SK-N-SH treated with all-trans-retinoic acid at 6 μM for 48 hours (cell line): ENCODE results near the gene GPR161.

Experiments
- ATAC-seq: fragments of 200-7000 bp; cut with Tn5 transposase; 3 replicates; pipeline ENCODE4 v1.9.1; 2020; ENCODE audit warnings: mild to moderate bottlenecking, moderate library complexity
- ARNTL ChIP-seq: fragments of 450-650 bp; formaldehyde crosslinking; IDR thresholded peaks from 2 replicates; pipeline ENCODE4 v1.5.0; 2020; ENCODE audit warnings: low read depth, mild to moderate bottlenecking, moderate library complexity, borderline replicate concordance
- BACH2 ChIP-seq: fragments of 250-450 bp; sonication (Bioruptor Pico); IDR thresholded peaks from 2 replicates; pipeline ENCODE4 v1.9.0; 2021; ENCODE audit warnings: mild to moderate bottlenecking, borderline replicate concordance
- CSDC2 ChIP-seq: fragments of 250-450 bp; sonication (Bioruptor Pico); IDR thresholded peaks from 2 replicates; pipeline ENCODE4 v1.5.0; 2020; ENCODE audit warnings: mild to moderate bottlenecking, moderate library complexity
- ESRRG ChIP-seq: fragments of 250-450 bp; sonication (Bioruptor Pico); IDR thresholded peaks from 2 replicates; pipeline ENCODE4 v1.6.1; 2021; ENCODE audit warnings: mild to moderate bottlenecking
- OSR1 ChIP-seq: fragments of 250-450 bp; sonication (Bioruptor Pico); IDR thresholded peaks from 2 replicates; pipeline ENCODE4 v1.8.0; 2022; ENCODE audit warnings: moderate library complexity, mild to moderate bottlenecking, inconsistent platforms
- PATZ1 ChIP-seq: fragments of 250-450 bp; sonication (Bioruptor Pico); IDR thresholded peaks from 2 replicates; pipeline ENCODE4 v1.8.0; 2020; ENCODE audit warnings: mild to moderate bottlenecking, moderate library complexity, borderline replicate concordance
- PPARA ChIP-seq: fragments of 250-450 bp; sonication (Bioruptor Pico); IDR thresholded peaks from 2 replicates; pipeline ENCODE4 v1.5.0; 2020; ENCODE audit warnings: mild to moderate bottlenecking, borderline replicate concordance
- RARB ChIP-seq: fragments of 250-450 bp; sonication (Bioruptor Pico); IDR thresholded peaks from 2 replicates; pipeline ENCODE4 v1.8.0; 2021; ENCODE audit warnings: mild to moderate bottlenecking, moderate library complexity
- SNAI2 ChIP-seq: fragments of 250-450 bp; sonication (Bioruptor Pico); IDR thresholded peaks from 2 replicates; pipeline ENCODE4 v1.5.0; 2020; ENCODE audit warnings: mild to moderate bottlenecking, moderate library complexity
- TCF4 ChIP-seq: fragments of 250-450 bp; sonication (Bioruptor Pico); IDR thresholded peaks from 2 replicates; pipeline ENCODE4 v1.8.0; 2021; ENCODE audit warnings: mild to moderate bottlenecking, moderate library complexity, borderline replicate concordance
- TOX ChIP-seq: fragments of 250-450 bp; sonication (Bioruptor Pico); IDR thresholded peaks from 2 replicates; pipeline ENCODE4 v1.8.0; 2021; ENCODE audit warnings: mild to moderate bottlenecking, moderate library complexity, borderline replicate concordance
- TSHZ2 ChIP-seq: fragments of 250-450 bp; sonication (Bioruptor Pico); IDR thresholded peaks from 2 replicates; pipeline ENCODE4 v1.5.0; 2020; ENCODE audit warnings: mild to moderate bottlenecking, moderate library complexity
- ZC3H10 ChIP-seq: fragments of 250-450 bp; sonication (Bioruptor Pico); IDR thresholded peaks from 2 replicates; pipeline ENCODE4 v1.5.1; 2021; ENCODE audit warnings: mild to moderate bottlenecking, moderate library complexity
- ZFP3 ChIP-seq: fragments of 250-450 bp; sonication (Bioruptor Pico); IDR thresholded peaks from 2 replicates; pipeline ENCODE4 v1.5.0; 2020; ENCODE audit warnings: mild to moderate bottlenecking, moderate library complexity
- ZFP30 ChIP-seq: fragments of 450-650 bp; formaldehyde crosslinking; IDR thresholded peaks from 2 replicates; pipeline ENCODE4 v1.5.0; 2022; ENCODE audit warnings: mild to moderate bottlenecking, moderate library complexity
- ZNF565 ChIP-seq: fragments of 450-650 bp; formaldehyde crosslinking; conservative IDR thresholded peaks from 2 replicates; pipeline ENCODE4 v1.5.0; 2020; ENCODE audit warnings: low read depth, mild to moderate bottlenecking, moderate library complexity
- ZNF70 ChIP-seq: fragments of 450-650 bp; formaldehyde crosslinking; IDR thresholded peaks from 2 replicates; pipeline ENCODE4 v1.5.0; 2020; ENCODE audit warnings: mild to moderate bottlenecking, moderate library complexity
- ZNF8 ChIP-seq: fragments of 450-650 bp; formaldehyde crosslinking; IDR thresholded peaks from 2 replicates; pipeline ENCODE4 v1.5.0; 2020; ENCODE audit warnings: mild to moderate bottlenecking, moderate library complexity
- TF ChIP-seq, protein P1 (sequence below): fragments of 250-450 bp; sonication (Bioruptor Pico); IDR thresholded peaks from 2 replicates; pipeline ENCODE4 v1.8.0; 2021; ENCODE audit warnings: low read depth, mild to moderate bottlenecking, moderate library complexity, borderline replicate concordance
- TF ChIP-seq, protein P2 (sequence below): fragments of 250-450 bp; sonication (Bioruptor Pico); IDR thresholded peaks from 2 replicates; pipeline ENCODE4 v1.5.1; 2020; ENCODE audit warnings: low read depth, mild to moderate bottlenecking, moderate library complexity

The GPR161 gene

DNA sequence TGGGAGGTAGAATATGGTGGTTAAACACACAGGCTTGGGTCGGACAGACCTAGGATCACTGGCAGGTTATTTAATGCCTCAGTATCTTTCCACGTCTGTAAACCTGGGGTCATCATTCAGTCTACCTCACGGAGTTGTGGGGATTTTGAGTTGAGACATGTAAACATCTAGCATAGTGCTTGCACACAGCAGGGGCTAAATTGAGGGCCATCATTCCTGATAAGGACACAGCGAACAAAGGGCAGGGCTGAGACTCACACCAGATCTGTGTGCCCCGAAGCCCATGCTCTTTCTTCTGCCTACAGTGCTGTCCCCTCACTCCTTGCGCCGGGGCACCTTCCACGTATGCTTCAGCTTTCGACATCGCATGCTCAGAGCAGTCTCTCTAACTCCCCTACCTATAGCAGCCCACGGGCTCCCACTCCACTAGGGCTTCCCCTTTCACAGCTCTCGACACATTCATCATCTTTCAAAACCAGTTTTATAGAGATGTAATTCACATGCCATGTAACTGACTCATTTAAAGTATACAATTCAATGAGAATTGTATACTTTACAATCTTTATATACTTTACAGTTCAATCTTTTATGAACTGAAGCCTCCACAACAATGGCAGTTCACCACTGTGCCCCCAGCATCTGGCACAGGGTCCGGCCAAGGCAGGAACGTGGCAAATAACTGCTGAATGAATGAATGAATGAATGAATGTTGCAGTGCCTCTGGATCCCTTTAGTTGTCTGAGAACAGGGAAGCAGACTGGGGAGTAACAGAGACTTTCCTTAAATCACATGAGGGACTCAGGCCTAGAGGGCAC lies 48.0 kb downstream of the GPR161 start:
- no peak for ATAC-seq
- TF ChIP-seq CSDC2 (CRISPR knock-in tag) (no peak), BACH2 (CRISPR knock-in tag) (no peak), TCF4 (no peak), RARB (no peak), TOX (no peak), ZNF70 (CRISPR knock-in tag) (no peak), TSHZ2 (CRISPR knock-in tag) (no peak), OSR1 (CRISPR knock-in tag) (no peak), ARNTL (CRISPR knock-in tag) (no peak), ZFP3 (CRISPR knock-in tag) (no peak), ZC3H10 (CRISPR knock-in tag) (no peak), PPARA (CRISPR knock-in tag) (no peak), ZNF8 (CRISPR knock-in tag) (no peak)
- TF ChIP-seq, protein P1, sequence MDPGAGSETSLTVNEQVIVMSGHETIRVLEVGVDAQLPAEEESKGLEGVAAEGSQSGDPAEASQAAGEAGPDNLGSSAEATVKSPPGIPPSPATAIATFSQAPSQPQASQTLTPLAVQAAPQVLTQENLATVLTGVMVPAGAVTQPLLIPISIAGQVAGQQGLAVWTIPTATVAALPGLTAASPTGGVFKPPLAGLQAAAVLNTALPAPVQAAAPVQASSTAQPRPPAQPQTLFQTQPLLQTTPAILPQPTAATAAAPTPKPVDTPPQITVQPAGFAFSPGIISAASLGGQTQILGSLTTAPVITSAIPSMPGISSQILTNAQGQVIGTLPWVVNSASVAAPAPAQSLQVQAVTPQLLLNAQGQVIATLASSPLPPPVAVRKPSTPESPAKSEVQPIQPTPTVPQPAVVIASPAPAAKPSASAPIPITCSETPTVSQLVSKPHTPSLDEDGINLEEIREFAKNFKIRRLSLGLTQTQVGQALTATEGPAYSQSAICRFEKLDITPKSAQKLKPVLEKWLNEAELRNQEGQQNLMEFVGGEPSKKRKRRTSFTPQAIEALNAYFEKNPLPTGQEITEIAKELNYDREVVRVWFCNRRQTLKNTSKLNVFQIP, result no peak

- no peak for ATAC-seq
These were observed 49.0 kb downstream of the GPR161 start for GRCh38 chr1:168087696-168088095.

GRCh38 chr1:168086438-168086837 lies 50.3 kb downstream of the GPR161 start:
- ATAC-seq, result no peak
- no peak for TF ChIP-seq ESRRG
- no peak for TF ChIP-seq SNAI2 (CRISPR knock-in tag)
- TF ChIP-seq ZFP30 (CRISPR knock-in tag), result no peak
- no peak for TF ChIP-seq TOX

More at GRCh38 chr1:168087696-168088095, 49.0 kb downstream of the GPR161 start:
- TF ChIP-seq TOX (no peak), ZFP30 (CRISPR knock-in tag) (no peak), ZFP3 (CRISPR knock-in tag) (no peak), BACH2 (CRISPR knock-in tag) (no peak), ESRRG (no peak), SNAI2 (CRISPR knock-in tag) (no peak), ARNTL (CRISPR knock-in tag) (no peak), TCF4 (no peak)

DNA sequence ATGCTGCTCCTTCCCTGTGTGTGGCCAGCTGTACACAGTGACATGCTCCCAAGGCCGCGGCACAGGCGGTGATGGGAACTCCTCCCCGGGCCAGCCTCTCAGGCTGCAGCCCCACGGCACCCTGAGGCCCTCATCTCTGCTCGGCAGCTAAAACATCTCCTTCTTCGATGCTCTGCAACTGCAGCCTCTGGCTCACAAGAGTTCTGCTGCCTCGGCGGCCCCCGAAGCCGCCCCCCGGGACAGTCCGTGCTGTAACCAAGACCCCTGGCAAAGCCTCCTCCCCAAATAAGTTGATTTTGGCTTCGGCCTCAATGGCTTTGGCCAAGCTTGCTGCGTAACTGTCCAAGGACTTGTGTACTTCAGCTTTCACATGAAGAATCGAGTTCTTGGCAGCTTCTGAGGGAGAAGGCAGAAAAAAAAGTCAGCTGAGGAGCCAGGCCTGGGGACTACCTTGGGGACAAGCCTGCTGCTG lies 51.3 kb downstream of the GPR161 start:
- ATAC-seq, result no peak
- TF ChIP-seq ESRRG, result no peak
- no peak for TF ChIP-seq BACH2 (CRISPR knock-in tag)
- TF ChIP-seq, protein P2, sequence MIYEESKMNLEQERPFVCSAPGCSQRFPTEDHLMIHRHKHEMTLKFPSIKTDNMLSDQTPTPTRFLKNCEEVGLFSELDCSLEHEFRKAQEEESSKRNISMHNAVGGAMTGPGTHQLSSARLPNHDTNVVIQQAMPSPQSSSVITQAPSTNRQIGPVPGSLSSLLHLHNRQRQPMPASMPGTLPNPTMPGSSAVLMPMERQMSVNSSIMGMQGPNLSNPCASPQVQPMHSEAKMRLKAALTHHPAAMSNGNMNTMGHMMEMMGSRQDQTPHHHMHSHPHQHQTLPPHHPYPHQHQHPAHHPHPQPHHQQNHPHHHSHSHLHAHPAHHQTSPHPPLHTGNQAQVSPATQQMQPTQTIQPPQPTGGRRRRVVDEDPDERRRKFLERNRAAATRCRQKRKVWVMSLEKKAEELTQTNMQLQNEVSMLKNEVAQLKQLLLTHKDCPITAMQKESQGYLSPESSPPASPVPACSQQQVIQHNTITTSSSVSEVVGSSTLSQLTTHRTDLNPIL (CRISPR knock-in tag), result no peak

- peak; percentile 60 for ATAC-seq
- TF ChIP-seq ZNF70 (CRISPR knock-in tag) (no peak), ARNTL (CRISPR knock-in tag) (no peak), ZC3H10 (CRISPR knock-in tag) (no peak), ESRRG (no peak), ZNF8 (CRISPR knock-in tag) (no peak), BACH2 (CRISPR knock-in tag) (no peak), PATZ1 (no peak), ZNF565 (CRISPR knock-in tag) (no peak), SNAI2 (CRISPR knock-in tag) (no peak), TCF4 (no peak), TSHZ2 (CRISPR knock-in tag) (no peak), ZFP3 (CRISPR knock-in tag) (no peak), ZFP30 (CRISPR knock-in tag) (no peak)
These were observed 52.1 kb downstream of the GPR161 start for GRCh38 chr1:168084396-168085231.
